ENCODE results near the gene GPR137C. TPM values are rescaled to one million over a fixed set of nuclear protein-coding genes. Genes with fewer than 3 reads are reported as not detected.
A peak's percentile ranks its signal among the peaks of the same experiment; 100 is the strongest.
"Not testable (repeated sequence)": the region's sequence is repeated elsewhere in the genome, so short reads cannot be mapped to it uniquely, and the experiment has no call there.

Gene GPR137C
- total RNA-seq, 8 experiments from 2014 or later, result 0.31 to 20.4 (median 10.9) TPM

DNA sequence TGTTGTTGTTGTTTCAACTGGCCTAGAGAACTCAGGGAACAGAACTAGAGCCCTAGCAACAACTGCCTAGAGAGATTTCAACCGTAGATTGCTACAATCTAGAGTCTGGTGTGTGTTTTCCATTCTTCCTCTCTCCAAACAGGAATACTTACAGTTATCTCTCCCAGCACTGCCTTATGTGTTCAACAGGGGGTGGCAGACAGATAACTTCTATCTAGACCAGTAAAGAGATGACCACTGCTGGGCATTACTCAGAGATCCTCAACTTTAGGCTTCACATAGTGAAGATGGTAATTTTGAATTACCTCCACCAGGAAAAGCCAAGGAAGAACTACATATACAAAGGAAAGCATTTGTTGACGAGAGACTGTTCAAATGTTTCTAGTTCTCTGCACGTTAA lies 5.1 kb upstream of the GPR137C start:
- peaks cover 0 to 7% of the 10 kb centered on the region in 2 donors for H3K4me1 ChIP-seq (replicated peaks in 1 of 2)
- in situ Hi-C loops (cut with MboI; ENCODE audit: low pct_unique_long_range_greater_than_20kb in 2 of 9, low sequenced_read_pairs in 9 of 9, unreplicated experiment in 9 of 9), result no loop called here
- ATAC-seq (replicated peaks in 6 of 8), result no peak
- 83 to 100% (median 93%) methylated on average over 1 to 3 of the region's 3 CpGs; no CpG with 5 or more reads in 2 of the 10 experiments for WGBS, 10 experiments
- no peak overlapping the region for H3K4me3 ChIP-seq
- no peak overlapping the region for H3K27ac ChIP-seq

DNA sequence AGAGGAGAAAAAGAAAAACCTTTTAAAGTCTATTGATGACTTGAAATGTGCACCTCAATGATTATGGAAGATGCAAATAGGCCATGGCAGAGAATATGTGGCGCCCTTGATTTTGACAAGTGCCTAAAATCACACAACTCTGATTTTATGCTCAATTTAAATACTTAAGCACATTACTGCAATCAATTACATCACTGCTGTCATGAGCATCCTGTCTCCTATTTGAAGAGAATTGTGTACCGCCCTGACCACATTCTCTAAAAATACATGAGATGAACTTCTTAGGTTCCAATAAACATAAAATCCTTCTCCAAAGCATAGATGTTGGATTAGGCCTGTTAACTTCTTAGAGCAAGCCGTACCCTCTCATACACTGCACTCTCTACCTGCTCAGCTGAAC lies 2.0 kb upstream of the GPR137C start:
- H3K4me3 ChIP-seq, result peak overlapping the region; percentile 49 to 61 (median 59)
- WGBS, 10 experiments, result 67 to 100% (median 78%) methylated on average over 1 to 3 of the region's 3 CpGs; no CpG with 5 or more reads in 2 of the 10 experiments
- in situ Hi-C loops (cut with MboI; ENCODE audit: low pct_unique_long_range_greater_than_20kb in 2 of 9, low sequenced_read_pairs in 9 of 9, unreplicated experiment in 9 of 9), result no loop called here
- H3K4me1 ChIP-seq (replicated peaks in 1 of 2), result peaks cover 0 to 9% of the 10 kb centered on the region in 2 donors
- ATAC-seq (replicated peaks in 6 of 8), result no peak
- no peak overlapping the region for H3K27ac ChIP-seq

DNA sequence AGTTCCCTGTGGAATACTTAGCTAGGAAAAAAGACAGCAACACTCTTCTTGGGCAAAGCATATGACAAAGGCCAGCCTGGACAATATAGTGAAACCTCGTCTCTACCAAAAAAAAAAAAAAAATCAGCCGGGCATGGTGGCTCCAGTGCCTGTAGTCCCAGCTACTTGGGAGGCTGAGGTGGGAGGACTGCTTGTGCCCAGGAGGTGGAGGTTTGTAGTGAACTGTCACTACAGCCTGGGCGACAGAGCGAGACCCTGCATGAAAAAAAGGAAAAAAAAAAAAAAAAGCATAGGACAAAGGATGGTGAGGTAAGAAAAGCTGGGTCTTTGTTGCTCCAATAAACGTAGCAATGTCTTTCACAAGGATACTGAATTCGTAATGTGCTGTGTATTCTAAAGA lies 1.4 kb upstream of the GPR137C start:
- Histone ChIP-seq H3K27ac (peak overlapping the region in 1 of 2 donors; percentile 33), H3K4me1 (replicated peaks in 1 of 2) (peaks cover 0 to 9% of the 10 kb centered on the region in 2 donors), H3K4me3 (peak overlapping the region; percentile 49 to 61 (median 59))
- 6 to 76% (median 32%) methylated on average over 2 to 6 of the region's 6 CpGs for WGBS, 10 experiments
- in situ Hi-C loops (cut with MboI; ENCODE audit: low pct_unique_long_range_greater_than_20kb in 2 of 9, low sequenced_read_pairs in 9 of 9, unreplicated experiment in 9 of 9), result no loop called here
- ATAC-seq (replicated peaks in 6 of 8), result no peak

DNA sequence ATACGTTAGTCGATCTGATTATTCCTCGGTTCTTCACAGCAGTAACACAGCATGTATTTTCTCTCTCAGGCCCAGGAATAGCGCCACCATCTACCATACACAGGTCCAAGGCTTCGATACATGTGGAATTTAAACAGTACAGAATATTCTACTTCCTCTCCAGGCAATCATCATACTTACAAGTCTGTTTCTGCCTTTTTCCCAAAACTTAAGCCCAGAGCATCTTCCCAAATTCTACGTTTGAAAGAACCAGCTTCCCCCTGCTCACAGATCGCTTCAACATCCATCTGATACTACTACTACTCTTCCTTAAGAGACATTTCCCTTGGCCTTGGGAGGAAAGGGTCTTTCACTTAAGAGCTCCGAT lies 957 bp upstream of the GPR137C start:
- in situ Hi-C loops (cut with MboI; ENCODE audit: low pct_unique_long_range_greater_than_20kb in 2 of 9, low sequenced_read_pairs in 9 of 9, unreplicated experiment in 9 of 9), result no loop called here
- Histone ChIP-seq H3K4me1 (replicated peaks in 1 of 2) (peaks cover 0 to 9% of the 10 kb centered on the region in 2 donors), H3K4me3 (peak overlapping the region; percentile 49 to 61 (median 59)), H3K27ac (peak overlapping the region in 1 of 2 donors; percentile 33)
- no peak for ATAC-seq (replicated peaks in 6 of 8)
- 0 to 3% (median 1%) methylated on average over 2 to 7 of the region's 8 CpGs for WGBS, 10 experiments

DNA sequence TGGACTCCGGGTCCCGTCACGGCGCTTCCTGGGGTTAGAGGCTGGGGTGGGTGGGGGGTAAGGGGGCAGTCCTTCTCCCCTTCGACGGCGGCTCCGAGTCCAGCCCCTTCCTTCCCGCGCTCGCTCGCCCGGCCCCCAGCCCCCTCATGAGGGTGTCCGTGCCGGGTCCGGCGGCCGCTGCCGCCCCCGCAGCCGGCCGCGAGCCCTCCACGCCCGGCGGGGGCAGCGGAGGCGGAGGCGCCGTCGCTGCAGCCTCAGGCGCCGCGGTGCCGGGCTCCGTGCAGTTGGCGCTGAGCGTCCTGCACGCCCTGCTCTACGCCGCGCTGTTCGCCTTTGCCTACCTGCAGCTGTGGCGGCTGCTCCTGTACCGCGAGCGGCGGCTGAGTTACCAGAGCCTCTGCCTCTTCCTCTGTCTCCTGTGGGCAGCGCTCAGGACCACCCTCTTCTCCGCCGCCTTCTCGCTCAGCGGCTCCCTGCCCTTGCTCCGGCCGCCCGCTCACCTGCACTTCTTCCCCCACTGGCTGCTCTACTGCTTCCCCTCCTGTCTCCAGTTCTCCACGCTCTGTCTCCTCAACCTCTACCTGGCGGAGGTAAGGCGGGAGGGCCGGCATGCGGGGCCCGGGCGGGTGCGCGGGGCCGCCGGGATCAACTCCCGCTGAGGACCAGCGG lies 500 bp downstream of the GPR137C start:
- 0% methylated on average over 2 to 10 of the region's 69 CpGs; no CpG with 5 or more reads in 7 of the 10 experiments for WGBS, 10 experiments
- ATAC-seq (replicated peaks in 6 of 8), result peak; percentile 3 to 33 (median 12)
- Histone ChIP-seq H3K27ac (peak overlapping the region; percentile 54 to 90), H3K4me1 (replicated peaks in 1 of 2) (peaks cover 0 to 9% of the 10 kb centered on the region in 2 donors), H3K4me3 (peak overlapping the region; percentile 56 to 75 (median 68))
- in situ Hi-C loops (cut with MboI; ENCODE audit: low pct_unique_long_range_greater_than_20kb in 2 of 9, low sequenced_read_pairs in 9 of 9, unreplicated experiment in 9 of 9), result no loop called here

DNA sequence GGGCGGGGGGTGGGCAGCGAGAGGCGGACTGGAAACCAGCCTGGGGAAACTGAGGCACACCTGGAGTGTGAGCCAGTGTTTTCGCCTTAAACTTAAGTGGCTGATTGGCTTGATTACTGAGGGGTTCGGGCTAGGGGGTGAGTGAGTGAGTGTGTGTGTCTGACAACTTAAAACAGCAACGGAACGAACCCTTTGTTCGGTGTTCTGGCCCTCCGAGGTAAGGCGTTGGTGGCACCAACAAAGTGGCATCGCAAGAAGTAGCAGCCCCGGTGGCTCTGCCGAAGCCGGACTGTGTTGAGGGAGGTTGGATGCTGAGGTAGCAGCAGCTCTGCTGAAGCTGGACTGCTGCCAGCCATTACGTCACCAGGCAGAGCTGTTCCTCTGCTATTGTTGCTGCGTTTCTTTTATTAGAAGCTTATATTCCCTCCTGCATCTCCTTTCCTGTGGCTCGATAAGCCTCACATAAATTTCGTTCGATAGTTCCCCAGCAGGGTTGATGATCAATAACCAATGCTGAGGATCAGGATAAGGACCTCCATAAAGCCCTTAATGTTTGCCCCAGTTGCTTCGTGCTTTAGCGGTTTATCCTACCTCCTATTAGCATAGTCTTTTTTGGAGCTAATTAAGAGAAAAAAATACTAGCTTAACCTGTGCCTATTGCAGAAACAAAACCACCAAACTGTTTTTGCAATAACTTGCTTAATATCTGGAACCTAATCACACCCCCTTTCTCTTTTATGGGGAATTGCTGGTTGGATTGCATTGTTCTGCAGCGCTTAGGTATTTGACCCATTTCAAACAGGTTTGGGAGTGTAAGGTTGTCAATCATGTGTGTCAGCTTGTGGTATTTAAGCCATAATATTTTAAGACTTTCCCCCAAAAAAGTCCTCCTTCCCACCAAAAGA lies 1.3 kb downstream of the GPR137C start:
- ATAC-seq (replicated peaks in 6 of 8), result peak in 6 of 8 experiments; percentile 1 to 12 (median 8)
- WGBS, 10 experiments, result 0 to 35% (median 12%) methylated on average over 1 to 15 of the region's 22 CpGs; no CpG with 5 or more reads in 2 of the 10 experiments
- H3K27ac ChIP-seq, result peak overlapping the region; percentile 3 to 90
- in situ Hi-C loops (cut with MboI; ENCODE audit: low pct_unique_long_range_greater_than_20kb in 2 of 9, low sequenced_read_pairs in 9 of 9, unreplicated experiment in 9 of 9), result no loop called here
- H3K4me1 ChIP-seq (replicated peaks in 1 of 2), result peaks cover 0 to 9% of the 10 kb centered on the region in 2 donors
- peak overlapping the region; percentile 56 to 75 (median 68) for H3K4me3 ChIP-seq

DNA sequence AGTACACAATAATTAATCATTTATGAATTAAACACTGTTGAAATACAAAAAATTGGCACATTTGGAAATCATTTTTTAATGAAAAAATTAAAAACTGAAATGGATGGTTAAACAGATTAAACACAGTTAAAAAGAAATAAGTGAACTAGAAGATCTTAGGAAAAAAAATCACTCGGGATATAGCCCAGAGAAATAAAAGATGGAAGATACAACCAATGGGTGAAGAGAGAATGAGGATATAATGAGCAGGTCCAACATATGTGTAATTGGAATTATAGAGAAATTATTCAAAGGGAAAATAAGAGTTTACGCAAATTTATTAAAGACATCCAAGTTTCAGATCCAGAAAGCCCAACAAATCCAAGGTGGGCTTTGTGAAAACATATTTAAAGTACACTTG lies 6.1 kb downstream of the GPR137C start:
- peaks cover 0 to 3% of the 10 kb centered on the region in 2 donors for H3K4me1 ChIP-seq (replicated peaks in 1 of 2)
- H3K27ac ChIP-seq, result no peak overlapping the region
- 38 to 100% (median 90%) methylated on average over 1 to 2 of the region's 2 CpGs; no CpG with 5 or more reads in 1 of the 10 experiments for WGBS, 10 experiments
- in situ Hi-C loops (cut with MboI; ENCODE audit: low pct_unique_long_range_greater_than_20kb in 2 of 9, low sequenced_read_pairs in 9 of 9, unreplicated experiment in 9 of 9), result no loop called here
- ATAC-seq (replicated peaks in 6 of 8), result no peak
- H3K4me3 ChIP-seq, result no peak overlapping the region

DNA sequence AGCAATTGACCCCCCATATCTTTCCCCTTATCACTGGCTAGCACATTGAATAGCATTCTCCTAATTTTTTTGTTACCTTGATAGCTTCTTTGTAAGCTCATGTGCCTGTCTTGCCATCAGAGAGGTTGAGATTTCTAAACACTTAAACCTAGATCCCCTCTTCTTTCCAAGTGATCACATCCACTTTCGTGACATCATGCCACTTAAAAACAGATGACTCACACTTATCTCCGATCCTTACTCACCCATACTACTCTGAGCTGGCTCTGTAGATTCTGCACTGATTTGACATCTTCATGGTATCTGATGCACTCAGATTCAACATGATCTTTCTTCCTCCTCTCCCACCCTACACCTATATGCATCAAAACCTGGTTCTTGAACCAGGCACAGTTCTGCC lies 10.5 kb downstream of the GPR137C start:
- in situ Hi-C loops (cut with MboI; ENCODE audit: low pct_unique_long_range_greater_than_20kb in 2 of 9, low sequenced_read_pairs in 9 of 9, unreplicated experiment in 9 of 9), result no loop called here
- WGBS, 10 experiments, result 10 to 90% (median 65%) methylated on average over 1 to 2 of the region's 2 CpGs; no CpG with 5 or more reads in 4 of the 10 experiments
- Histone ChIP-seq H3K4me1 (replicated peaks in 1 of 2) (no peaks in the 10 kb centered on the region), H3K27ac (no peak overlapping the region), H3K4me3 (no peak overlapping the region)
- ATAC-seq (replicated peaks in 6 of 8), result peak in 4 of 8 experiments; percentile 21 to 94 (median 66)

DNA sequence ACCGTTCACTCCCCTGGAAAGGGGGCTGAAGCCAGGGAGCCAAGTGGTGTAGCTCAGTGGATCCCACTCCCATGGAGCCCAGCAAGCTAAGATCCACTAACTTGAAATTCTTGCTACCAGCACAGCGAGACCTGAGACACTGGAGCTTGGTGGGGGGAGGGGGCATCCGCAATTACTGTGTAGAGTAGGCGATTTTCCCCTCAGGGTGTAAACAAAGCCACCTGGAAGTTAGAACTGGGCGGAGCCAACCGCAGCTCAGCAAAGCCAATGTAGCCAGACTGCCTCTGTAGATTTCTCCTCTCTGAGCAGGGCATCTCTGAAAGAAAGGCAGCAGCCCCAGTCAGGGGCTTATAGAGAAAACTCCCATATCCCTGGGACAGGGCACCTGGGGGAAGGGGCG lies 15.8 kb downstream of the GPR137C start:
- H3K27ac ChIP-seq; ATAC-seq (replicated peaks in 6 of 8); H3K4me3 ChIP-seq; H3K4me1 ChIP-seq (replicated peaks in 1 of 2); in situ Hi-C loops (cut with MboI; ENCODE audit: low pct_unique_long_range_greater_than_20kb in 2 of 9, low sequenced_read_pairs in 9 of 9, unreplicated experiment in 9 of 9): not testable (repeated sequence)
- 60 to 100% (median 96%) methylated on average over 1 to 5 of the region's 7 CpGs; no CpG with 5 or more reads in 5 of the 10 experiments for WGBS, 10 experiments

DNA sequence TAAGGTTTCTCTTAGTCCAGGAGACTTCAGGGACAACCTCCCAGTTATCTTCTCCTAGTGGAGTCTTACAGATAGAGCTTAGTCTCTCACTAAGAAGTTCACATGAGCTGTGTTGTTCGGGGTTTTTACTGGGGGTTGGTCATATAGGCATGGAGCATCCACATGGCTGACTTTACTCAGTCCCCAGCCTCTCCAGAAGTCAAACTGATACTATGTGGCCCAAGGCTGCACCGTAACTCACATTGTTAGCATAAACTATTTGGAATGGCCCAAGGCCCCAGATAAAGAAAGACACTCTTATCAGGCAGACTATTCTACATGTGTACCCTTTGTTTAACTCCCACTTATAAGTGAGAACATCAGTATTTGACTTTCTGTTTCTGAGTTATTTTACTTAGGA lies 23.2 kb downstream of the GPR137C start:
- in situ Hi-C loops (cut with MboI; ENCODE audit: low pct_unique_long_range_greater_than_20kb in 2 of 9, low sequenced_read_pairs in 9 of 9, unreplicated experiment in 9 of 9), result no loop called here
- H3K27ac ChIP-seq, result no peak overlapping the region
- ATAC-seq (replicated peaks in 6 of 8), result no peak
- WGBS, 10 experiments, result 71 to 100% (median 100%) methylated on average over 1 to 2 of the region's 2 CpGs; no CpG with 5 or more reads in 5 of the 10 experiments
- no peaks in the 10 kb centered on the region for H3K4me1 ChIP-seq (replicated peaks in 1 of 2)
- no peak overlapping the region for H3K4me3 ChIP-seq

DNA sequence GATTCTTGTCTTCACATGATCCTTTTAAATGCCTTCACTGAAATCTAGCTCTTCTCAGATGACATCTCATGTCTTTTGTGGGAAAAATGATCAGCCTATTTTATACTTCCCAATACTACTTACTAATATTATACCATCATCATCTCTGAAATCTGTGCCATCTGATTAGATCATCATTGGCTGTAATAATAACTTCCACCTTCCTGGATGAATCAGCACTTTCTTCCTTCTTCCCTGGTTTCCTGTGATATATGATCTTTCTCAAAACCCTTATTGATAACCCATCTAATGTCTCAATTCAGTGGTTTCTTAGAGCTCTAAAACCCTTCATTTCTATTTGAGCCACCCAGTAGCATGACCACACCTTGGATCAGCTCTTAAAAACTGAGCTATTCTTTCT lies 30.9 kb downstream of the GPR137C start:
- peak in 1 of 8 experiments; percentile 15 for ATAC-seq (replicated peaks in 6 of 8)

DNA sequence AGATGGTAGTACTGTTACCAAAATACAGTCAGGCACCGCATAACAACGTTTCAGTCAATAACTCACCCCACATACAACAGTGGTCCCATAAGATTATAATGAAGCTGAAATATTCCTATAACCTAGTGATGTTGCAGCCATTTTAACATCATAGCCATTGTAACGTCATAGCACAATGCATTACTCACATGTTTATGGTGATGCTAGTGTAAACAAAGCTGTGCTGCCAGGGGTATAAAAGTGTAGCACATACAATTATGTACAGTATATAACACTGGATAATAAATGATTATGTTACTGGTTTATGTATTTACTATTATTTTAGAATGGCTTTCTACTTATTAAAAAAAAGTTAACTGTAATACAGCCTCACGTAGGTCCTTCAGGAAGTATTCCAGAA lies 37.0 kb downstream of the GPR137C start:
- no peak for ATAC-seq (replicated peaks in 6 of 8)
- in situ Hi-C loops (cut with MboI; ENCODE audit: low pct_unique_long_range_greater_than_20kb in 2 of 9, low sequenced_read_pairs in 9 of 9, unreplicated experiment in 9 of 9), result no loop called here
- H3K4me3 ChIP-seq, result no peak overlapping the region
- no peaks in the 10 kb centered on the region for H3K4me1 ChIP-seq (replicated peaks in 1 of 2)
- WGBS, 10 experiments, result 38 to 100% (median 76%) methylated on average over 1 to 4 of the region's 4 CpGs; no CpG with 5 or more reads in 1 of the 10 experiments
- no peak overlapping the region for H3K27ac ChIP-seq

More for the DNA sequence above, 30.9 kb downstream of the GPR137C start:
- in situ Hi-C loops (cut with MboI; ENCODE audit: low pct_unique_long_range_greater_than_20kb in 2 of 9, low sequenced_read_pairs in 9 of 9, unreplicated experiment in 9 of 9), result no loop called here
- Histone ChIP-seq H3K4me1 (replicated peaks in 1 of 2) (no peaks in the 10 kb centered on the region), H3K4me3 (no peak overlapping the region), H3K27ac (no peak overlapping the region)

DNA sequence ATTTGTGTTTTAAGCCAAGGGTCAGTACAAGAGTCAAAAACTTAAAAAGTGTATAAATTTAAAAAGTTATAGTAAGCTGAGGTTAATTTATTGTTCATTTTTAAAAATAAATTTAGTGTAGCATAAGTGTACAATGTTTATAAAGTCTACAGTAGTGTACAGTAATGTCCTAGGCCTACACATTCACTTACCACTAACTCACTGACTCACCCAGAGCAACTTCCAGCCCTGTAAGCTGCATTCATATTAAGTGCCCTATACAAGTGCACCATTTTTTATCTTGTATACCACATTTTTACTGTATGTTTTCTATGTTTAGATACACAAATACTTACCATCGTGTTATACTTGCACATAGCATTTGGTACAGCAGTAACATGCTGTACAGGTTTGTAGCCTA lies 37.7 kb downstream of the GPR137C start:
- Histone ChIP-seq H3K4me3 (no peak overlapping the region), H3K4me1 (replicated peaks in 1 of 2) (no peaks in the 10 kb centered on the region), H3K27ac (no peak overlapping the region)
- no peak for ATAC-seq (replicated peaks in 6 of 8)
- in situ Hi-C loops (cut with MboI; ENCODE audit: low pct_unique_long_range_greater_than_20kb in 2 of 9, low sequenced_read_pairs in 9 of 9, unreplicated experiment in 9 of 9), result no loop called here
- WGBS, 10 experiments, result 33 to 100% (median 90%) methylated on average over 1 of the region's 1 CpG; no CpG with 5 or more reads in 3 of the 10 experiments

Data from motor neuron (in vitro differentiated cells).